Stimulated activated CD4-positive, alpha-beta T cell treated with anti-CD3 and anti-CD28 coated beads, Interleukin-1b, Interleukin-23, amount 100 ng/mL, for 48 hours (primary cell): Measurements from ENCODE around the gene TEDC1.
A peak's percentile ranks its signal among the peaks of the same experiment; 100 is the strongest.

Experiments used
- DNase-seq: peaks from one replicate; pipeline ENCODE4 v3.0.0-alpha.2; 2020

TEDC1 gene, protein sequence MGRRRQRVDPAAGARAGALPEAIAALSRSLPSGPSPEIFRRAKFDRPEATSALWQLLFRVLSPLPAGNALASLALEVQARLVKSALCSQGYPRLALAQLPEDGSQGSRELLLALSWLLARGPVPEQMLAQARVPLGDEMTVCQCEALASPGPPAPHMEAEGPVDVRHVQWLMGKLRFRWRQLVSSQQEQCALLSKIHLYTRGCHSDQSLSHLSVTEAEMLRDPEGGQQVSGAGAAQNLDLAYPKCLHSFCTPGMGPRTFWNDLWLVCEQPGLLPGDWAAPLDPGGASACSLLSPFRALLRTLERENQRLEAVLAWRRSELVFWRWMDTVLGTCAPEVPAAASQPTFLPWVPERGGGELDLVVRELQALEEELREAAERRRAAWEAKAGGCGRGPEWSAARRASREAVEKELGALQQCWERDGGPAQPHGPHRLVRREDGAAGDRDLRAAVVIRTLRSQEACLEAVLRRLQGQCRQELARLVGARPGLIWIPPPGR

DNA sequence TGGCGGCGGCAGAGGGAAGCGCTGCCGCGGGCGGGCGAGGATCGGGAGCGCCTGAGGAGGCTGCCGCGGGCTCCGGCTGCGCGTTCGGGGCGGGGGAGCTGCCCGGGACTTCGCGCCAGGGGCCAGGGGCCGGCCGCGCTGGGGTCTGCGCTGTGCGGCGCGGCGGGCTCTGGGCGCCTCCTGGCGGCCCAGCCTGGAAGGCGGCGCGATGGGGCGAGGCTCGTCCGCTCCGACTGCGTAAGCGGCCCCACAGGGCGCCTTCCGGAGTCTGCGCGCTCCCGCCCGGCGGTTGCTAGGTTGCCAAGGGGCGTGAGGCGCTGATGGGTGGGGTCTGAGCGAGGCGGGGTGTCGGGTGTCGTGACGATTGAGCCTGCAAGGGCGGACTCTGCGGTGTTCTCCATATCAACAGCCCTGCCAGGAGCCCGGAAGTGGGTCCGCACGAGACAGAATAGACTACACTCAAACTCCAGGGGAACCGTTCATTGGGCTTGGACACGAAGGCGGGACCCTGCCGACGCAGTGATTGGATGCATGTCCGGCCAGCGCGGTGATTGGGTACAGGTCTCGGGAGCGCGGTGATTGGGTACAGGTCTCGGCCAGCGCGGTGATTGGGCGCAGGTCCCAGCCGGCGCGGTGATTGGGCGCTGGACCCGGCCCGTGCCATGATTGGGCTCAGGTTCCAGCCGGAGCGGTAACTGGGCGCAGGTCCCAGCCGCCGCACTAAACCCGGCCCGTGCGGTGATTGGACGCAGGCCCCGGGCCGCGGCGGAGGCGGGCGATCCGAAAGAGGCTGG is at the start of gene TEDC1:
Gene TEDC1, plus strand, starts transcription at position 675 of the 794 bp plus-strand sequence. CDS start 130 bp downstream, outside the sequence.
- peak; percentile 100 for DNase-seq

DNA sequence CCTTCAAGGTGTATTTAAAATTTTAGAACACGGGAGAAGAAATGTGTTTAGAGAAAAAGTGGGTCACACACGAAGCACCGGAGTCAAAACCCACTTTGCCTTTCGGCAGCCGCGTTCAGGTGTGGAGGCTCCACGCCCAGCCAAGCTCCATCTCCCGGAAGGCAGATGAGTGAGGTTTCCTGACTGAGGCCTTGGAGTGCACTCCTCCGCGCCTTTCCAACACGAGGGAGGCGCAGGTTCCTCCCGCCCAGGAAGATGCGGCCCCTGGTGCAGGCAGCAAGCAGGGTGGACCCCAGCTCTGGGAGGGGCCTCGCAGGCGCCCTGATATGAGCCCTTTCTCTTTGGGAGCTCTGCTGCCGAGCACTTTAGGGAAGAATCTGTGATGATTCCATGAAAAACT is 48.9 kb upstream of the TEDC1 start:
- DNase-seq, result no peak

DNA sequence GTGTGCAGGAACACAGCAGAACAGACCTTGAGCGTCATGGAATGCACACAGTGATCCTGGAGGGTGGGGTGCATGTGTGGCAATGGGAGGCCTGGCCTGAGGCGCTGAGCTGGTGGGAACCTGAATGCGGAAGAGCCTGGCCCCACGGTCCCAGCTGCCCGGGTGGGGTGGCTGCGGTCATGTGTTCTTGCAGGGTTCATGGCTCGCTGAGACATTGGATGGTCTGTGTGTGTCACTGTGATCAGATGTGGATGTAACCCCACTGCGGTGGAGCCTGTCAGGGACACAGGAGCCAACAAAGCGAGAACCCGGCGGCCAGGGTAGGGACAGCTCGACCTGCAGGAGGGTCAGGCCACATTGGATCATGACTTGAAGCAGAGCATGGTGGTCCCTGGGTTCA is 48.2 kb upstream of the TEDC1 start:
- no peak for DNase-seq

DNA sequence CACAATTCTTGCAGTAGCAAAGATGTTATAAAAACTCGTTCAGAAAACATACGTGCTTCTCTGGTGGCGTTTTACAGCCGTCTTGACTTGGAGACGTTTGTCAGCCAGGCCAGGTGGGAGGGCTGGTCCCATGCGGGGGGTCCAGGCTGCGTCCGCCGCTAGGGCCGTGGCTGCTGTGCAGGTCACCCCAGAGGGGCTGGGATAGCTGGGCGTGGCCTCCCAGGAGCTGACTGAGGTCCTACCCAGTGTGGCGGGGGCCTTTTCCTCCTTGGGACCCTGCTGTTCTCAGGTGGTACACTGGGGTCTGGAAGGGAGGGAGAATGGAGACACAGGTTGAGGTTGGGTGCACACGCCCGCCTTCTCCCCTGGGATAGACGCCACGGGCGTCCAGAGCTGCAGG is 46.2 kb upstream of the TEDC1 start:
- no peak for DNase-seq

DNA sequence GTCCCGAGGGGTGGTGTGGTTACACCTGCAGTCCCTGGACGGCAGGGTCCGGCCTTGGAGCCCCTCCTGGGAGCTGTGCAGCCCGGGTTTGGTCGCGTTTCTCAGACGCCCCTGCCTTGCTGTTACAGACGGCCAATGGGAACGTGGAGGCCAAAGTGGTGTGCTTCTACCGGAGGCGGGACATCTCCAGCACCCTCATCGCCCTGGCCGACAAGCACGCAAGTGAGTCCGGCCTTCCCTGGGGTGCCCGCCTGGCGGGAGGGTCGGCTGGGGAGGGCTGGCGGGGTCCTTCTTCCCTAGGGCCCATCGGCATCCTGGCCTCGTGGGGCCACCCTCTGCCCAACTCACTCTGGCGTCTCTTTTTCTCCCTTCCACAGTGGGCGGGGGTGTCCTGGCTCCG is 45.8 kb upstream of the TEDC1 start:
- no peak for DNase-seq

DNA sequence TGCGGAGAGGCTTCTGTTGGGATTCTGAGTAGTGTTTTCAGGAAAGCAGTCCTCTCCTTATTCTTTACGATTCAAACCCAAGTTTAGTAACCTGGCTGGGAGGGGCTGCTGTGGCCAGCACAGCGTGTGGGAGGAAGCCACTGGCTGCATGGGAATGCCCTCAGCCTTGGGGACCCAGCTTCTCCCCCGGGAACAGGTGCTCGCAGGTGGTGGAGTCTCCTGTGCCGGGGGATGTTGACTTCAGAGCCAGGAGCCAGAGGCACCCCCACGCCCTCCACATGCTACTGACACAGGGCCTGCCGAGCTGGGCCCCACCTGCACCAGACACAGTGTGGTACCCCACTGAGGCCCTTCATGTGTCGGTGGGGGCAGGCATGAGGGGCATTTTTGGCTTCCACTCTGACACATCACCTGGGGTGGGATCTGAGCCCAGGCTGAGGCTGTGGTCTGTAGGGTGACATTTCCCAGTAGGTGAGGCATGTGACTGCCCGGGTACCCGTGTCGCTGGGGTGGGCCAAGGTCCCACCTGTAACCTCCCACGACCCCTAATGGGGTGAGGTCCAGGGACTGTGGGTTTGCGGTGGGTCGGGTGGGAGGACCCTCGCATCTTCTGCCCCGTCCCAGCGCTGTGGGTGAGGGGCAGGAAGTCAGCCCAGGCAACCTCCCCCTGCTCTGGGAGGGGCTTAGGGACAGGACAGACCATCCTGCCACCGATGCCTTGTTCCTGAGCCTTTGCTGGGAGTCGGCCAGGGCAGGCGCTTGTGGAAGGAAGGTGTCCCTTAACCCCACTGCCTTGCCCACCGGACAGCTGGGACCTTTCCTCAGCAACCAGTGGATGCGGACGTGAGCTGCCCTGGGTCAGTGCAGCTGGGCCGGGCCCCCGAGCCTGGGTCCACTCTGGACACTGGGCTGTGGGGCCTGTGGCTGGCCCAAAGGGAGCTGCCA is 44.9 kb upstream of the TEDC1 start:
- no peak for DNase-seq

DNA sequence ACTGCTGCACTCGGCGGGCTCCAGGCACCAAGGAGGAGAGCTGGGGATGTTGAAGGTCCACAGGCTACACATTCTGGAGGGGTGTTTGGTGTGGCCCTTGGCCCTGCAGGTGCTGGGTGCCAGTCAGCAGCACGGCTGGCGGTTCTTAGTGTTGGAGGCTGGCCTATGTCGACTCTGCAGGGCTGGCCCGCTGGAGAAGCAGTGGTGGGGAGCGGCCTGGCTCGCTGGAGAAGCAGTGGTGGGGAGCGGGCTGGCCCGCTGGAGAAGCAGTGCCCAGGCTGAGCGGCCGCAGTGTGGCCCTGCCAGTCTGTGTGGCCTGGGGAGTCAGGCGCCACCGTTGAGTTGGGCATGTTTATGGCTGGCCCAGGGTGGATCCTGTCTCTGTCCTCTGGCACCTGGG is 44.1 kb upstream of the TEDC1 start:
- no peak for DNase-seq

DNA sequence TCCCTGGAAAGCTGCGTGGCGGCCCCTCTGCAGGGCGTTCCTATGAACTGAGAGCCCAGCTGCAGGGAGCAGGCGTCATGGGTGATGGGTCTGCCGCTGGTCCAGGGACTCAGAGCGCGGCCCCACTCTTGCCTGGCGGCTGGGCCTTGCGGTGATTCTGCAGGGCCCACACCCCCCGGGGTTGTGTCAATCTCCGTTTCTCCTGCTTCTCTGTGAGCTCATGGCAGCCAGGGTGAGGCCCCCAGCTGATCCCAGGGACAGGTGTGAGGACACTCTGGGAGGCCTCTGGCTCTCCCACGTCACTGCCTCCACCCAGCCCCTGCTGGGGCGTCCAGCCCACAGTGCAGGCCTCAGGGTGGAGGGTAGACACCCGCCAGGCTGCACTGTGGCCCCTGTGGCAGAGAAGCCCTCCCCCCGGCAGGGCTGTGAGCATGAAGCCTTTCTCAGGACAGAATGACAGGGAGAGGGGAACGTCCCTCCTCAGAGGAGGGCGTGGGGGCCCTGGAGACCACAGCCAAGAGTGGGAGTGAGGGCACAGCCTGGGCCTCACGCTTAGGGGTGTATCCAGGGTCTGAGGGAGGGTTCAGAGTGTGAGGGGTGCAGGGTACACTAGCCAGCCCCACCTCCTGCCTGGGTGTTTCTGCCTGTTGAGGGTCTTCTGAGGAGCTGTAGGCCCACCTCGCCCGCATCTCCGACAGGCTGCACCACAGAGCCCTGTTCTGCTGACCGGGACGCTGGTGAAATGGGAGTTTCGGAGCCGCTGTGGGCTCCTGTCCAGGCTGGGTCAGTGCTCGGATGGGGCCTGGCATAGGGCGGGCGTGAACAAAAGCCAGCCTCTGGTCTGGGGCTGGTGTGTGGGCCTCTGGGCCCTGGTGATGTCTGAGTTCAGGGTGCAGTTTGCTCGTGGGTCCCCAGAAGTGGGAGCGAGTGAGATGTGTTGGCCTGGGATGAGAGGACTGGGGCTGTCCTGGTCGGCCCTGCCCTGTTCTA is 43.1 kb upstream of the TEDC1 start:
- no peak for DNase-seq

DNA sequence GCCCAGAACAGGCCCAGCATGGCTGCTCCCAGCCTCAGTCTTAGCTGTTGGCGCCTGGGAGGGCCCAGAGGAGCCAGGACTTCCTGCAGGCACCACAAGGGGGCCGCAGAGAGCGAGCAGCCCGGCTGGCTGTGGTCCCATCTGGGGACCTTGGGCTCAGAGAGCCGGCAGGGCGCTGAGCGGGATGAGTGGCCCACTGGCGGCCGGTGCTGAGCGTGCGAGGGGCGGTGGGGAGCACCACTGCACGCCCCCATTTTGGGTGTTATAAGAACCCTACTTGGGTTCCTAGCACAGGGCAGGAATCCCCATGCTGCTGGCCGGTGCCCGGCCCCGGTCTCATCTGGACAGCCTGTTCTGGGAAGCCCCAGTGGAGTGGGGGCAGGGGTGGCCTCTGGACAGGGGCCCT is 42.3 kb upstream of the TEDC1 start:
- peak; percentile 52 for DNase-seq

DNA sequence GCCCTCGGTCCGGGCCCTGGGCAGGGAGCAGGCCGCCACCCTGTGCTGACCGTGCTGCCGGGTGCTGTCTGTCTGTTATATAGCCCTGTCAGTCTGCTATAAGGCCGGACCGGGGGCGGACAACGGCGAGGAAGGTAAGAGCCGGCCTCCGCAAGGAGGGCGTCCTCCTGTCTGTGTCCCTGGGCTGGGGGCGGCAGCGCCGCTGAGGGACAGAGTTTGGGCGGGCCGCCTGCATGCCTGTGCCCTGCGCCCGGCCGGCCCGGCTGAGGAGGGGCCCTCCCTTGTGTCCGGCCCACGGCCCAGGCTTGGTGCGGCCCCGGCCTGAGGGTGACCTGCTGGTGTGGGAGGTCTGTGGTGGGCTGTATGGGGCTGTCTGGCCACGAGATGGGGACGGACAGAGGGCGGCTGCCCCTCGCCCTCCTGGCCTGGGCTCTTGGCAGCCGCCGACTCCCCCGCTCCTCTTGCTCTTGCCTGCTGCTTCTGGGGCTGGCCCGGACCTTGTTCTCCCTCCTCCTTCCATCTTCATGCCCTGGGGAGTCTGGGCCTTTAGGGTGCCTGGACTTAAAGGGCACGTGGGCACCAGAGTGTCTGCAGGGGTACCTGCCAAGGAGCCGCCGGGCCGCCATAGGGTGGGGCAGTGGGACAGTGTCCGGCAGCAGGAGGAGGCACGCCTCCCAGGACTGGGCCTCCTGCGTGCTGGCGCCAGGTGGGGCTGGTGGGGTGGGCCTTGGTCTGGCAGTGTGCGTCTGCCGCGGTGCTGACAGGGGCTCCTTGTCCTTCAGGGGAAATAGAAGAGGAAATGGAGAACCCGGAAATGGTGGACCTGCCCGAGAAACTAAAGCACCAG is 41.5 kb upstream of the TEDC1 start:
- no peak for DNase-seq

DNA sequence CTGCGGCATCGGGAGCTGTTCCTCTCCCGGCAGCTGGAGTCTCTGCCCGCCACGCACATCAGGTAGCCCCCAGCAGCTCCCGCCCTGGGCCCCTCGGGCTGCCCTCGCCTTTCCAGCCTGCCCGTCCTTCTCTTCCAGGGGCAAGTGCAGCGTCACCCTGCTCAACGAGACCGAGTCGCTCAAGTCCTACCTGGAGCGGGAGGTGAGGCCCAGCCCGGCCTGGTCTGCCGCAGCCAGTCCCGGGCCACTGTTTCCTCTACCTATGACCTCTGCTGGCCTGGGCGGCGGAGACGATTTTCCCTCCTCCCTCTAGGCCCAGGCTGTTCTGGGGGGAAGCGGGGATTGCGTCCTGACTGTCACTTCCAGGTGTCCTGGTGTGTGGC is 40.9 kb upstream of the TEDC1 start:
- DNase-seq, result no peak

DNA sequence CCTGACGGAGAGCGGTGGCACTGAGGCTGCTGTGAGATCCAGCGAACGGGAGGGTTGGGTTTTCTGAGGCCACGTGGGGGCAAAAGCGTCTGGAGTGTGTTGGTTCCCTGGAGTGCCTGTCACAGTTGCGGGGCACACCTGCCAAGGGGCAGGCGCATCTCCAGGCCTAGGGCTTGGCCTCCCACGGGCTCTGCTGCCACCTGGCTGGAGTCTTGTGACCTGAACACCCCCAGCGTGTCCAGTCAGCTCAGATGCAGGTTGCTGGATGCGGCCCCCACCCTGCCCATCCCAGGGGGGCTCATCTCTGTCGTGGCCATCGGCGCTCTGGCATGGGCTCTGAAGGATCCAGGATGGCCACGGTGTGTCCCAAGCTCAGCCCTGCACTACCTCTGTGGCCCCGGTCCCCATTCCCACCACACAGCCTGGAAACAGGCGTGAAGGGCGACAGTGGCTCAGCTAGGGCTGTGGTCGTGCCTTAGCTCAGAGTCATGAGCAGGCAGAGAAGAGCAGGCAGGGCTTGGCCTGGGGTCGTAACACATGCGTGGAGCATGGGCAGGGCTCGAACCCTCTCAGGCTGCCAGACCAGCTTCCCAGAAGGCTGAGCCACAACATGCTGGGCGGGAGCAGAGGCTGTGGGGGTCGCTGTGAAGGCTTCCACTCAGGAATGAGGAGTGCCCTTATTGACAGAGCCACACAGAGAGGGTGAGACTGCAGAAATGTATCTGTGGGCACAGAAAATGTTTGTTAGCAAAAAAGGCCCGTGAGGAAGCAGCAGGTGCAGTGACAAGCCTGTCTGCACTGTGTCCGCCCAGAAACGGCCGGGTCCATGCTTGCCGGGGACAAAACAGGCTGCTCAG is 40.0 kb upstream of the TEDC1 start:
- no peak for DNase-seq

DNA sequence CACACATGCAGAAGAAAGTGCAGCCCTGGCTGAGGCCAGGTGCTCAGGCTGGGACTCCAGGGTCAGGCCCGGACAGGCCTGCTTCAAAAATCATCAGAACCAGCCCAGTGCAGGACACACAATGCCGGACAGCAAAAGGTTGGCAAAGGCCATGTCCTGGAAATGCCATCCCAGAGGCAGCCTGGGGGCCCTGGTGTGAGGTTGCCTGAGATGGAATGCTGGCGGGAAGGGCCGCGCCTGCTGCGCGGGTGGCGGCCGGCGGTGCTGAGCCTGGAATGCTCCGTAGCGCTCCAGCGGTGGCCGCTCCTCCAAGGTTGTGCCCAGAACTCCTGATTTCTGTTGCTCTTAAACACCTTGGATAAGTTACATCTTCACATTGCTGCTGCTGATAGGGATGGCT is 38.1 kb upstream of the TEDC1 start:
- DNase-seq, result no peak

DNA sequence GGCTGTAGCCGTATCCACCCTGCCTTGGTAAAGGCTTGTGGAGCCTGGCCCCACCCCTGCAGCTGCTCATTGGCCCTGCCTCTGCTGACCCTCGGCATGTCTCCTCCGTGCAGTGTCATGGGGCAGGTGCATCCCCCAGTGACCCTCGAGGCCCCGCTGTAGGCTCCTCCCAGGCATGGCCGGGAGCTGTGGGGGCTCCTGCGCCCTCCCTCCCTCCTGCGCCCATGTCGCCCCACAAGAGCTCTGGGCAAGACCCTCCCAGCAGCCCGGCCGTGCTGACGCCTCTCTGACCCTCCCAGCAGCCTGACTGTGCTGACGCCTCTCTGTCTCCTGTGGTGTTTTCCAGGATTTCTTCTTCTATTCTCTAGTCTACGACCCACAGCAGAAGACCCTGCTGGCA is 37.2 kb upstream of the TEDC1 start:
- no peak for DNase-seq

DNA sequence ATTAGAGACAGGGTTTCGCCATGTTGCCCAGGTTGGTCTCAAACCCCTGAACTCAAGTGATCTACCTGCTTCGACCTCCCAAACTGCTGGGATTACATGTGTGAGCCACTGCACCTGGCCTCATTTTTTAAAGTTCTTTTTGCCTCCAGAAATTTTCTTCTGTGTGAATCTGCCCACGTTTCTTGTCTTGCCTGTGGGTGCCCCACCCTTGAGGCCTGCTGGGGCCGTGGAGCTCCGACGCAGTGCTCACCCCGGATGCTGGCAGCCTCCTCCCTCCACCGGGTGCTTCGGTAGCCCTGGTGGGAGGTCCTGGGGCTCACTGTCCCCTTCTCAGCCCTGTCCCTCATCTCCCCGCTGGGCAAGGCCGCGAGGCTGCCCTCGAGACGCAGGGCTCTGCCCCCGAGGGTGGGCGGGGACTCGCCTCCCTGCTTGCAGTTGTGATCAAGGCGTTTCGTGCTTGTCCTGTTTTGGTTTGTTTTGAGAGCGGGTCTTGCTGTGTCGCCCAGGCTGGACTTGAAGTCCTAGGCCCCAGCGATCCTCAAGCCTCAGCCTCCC is 35.9 kb upstream of the TEDC1 start:
- no peak for DNase-seq

DNA sequence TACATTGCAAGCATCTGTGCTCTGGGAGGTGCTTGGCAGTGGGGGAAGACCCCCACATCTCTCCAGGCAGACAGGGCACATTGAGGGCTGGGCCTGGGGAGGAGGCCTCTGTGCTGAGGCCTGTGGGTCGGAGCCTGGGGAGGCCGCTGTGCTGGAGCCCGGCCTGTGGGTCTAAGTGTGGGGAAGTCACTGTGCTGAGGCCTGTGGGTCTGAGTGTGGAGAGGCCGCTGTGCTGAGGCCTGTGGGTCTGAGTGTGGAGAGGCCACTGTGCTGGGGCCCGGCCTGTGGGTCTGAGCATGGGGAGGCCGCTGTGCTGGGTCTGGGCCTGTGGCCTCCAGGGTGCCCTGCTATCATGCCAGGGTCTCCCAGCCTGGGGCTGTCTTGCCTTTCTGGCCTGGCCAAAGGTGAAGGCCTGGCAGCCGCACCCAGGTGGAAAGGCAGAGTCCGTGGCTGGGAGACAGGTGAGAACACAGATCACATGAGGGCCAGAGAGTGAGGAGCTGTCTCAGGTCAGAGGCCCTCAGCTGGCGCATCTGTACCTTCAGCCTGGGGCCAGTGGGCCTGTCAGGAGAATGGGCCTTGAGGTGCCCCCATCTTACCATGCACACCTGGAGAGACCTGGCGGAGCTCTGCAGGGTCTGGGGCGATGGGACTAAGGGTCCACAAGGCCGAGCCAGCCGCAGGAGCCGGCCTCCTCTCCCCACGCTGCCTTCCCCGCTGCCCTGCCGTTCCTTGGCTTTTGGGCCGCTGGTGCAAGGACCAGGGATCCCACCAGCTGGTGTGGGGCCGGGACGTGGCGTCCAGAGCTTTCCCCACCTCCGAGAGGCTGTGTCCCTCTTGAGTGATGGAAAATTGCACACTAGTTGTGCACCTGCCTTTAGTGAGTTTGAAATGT is 35.0 kb upstream of the TEDC1 start:
- DNase-seq, result no peak

DNA sequence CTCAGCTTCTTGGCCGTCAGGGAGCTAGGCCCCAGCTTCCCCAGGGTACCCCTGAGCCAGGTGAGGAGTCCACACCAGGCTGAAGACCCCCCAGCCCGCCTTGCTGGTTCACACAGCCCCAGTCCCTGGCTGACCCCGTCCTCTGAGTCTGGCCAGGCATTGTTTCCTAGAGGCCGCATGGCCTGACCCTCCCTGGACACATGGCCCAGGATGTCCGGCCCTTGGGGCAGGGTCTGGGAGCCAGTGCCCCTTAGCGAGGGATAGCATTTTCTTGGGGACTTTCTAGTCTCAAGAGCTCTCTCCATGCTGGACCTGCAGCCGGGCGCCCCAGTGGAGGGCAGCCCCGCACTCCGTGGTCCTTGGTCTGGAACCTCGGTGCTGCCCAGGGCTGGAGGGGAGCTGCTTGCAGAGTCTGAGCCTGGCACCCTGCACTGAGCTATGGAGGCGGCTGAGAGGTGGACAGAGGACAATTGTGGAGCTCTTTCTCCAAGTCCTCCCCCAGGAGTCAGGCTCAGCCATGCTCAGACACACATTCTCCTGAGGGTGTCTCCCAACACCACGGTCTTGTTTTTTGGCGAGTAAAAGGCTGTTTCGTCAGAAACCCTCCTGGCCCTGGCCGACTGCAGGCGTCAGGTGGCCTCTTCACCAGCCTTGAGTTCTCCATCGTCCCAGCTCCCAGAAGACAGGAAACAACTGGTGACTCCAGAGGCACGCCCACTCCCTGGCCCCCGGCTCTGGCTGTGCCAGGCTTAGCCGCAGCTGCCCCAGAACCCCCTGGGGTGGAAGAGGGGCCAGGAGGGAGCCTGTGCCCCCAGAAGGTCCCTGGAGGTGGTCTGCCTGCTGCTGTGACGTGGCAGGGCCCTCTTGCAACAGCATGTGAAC is 34.1 kb upstream of the TEDC1 start:
- no peak for DNase-seq
